Neural cell (in vitro differentiated cells): Measurements from ENCODE around the gene PPP2R2B. TPM values are rescaled to one million over a fixed set of nuclear protein-coding genes. Genes with fewer than 3 reads are reported as not detected.

ENCODE experiments used
- H2AFZ ChIP-seq: fragments of 200-600, 300-800 bp; sonication (generic), shearing (Covaris generic); 2 replicates; pipeline ENCODE4 v1.6.0; 2014; ENCODE audit warnings: low read depth, mild to moderate bottlenecking, antibody characterized with exemption, low read length, moderate library complexity
- H3F3A ChIP-seq: fragments of 200-600 bp; shearing (Covaris generic); 2 replicates; pipeline ENCODE4 v1.6.1; 2016; ENCODE audit warnings: mild to moderate bottlenecking, moderate library complexity, mixed read lengths, antibody characterized with exemption, low read length; ENCODE audit not compliant: insufficient read depth, poor library complexity, severe bottlenecking
- H3K27ac ChIP-seq: fragments of 200-600, 300-800 bp; sonication (generic), shearing (Covaris generic); 2 replicates; pipeline ENCODE4 v1.5.1; 2014; ENCODE audit warnings: mild to moderate bottlenecking, low read length, moderate library complexity
- H3K27me3 ChIP-seq: fragments of 300-800, 200-600 bp; sonication (generic), shearing (Covaris generic); 2 replicates; pipeline ENCODE4 v1.6.0; 2014; ENCODE audit warnings: mild to moderate bottlenecking, low read depth, low read length, moderate library complexity; ENCODE audit not compliant: insufficient read depth
- H3K36me3 ChIP-seq: fragments of 300-800, 200-600 bp; sonication (generic), shearing (Covaris generic); 2 replicates; pipeline ENCODE4 v1.5.1; 2014; ENCODE audit warnings: mild to moderate bottlenecking, antibody characterized with exemption, low read length, moderate library complexity; ENCODE audit not compliant: insufficient read depth
- H3K4me2 ChIP-seq: fragments of 300-800, 200-600 bp; sonication (generic), shearing (Covaris generic); 2 replicates; pipeline ENCODE4 v1.6.0; 2014; ENCODE audit warnings: mild to moderate bottlenecking, low read length
- H3K4me3 ChIP-seq: fragments of 300-800, 200-600 bp; sonication (generic), shearing (Covaris generic); 2 replicates; pipeline ENCODE4 v1.5.1; 2014; ENCODE audit warnings: mild to moderate bottlenecking, low read length, moderate library complexity
- H3K79me2 ChIP-seq: fragments of 200-600 bp; shearing (Covaris generic); replicated peaks from 2 replicates; pipeline ENCODE4 v1.6.0; 2014; ENCODE audit warnings: mild to moderate bottlenecking, low read length, moderate library complexity; ENCODE audit not compliant: insufficient read depth
- H3K9ac ChIP-seq: fragments of 300-800, 200-600 bp; sonication (generic), shearing (Covaris generic); 2 replicates; pipeline ENCODE4 v1.6.1; 2016; ENCODE audit warnings: mild to moderate bottlenecking, low read length, mixed read lengths
- H3K9me2 ChIP-seq: fragments of 200-600 bp; shearing (Covaris generic); 2 replicates; pipeline ENCODE4 v1.6.1; 2016; ENCODE audit warnings: mild to moderate bottlenecking, low read length, mixed read lengths; ENCODE audit not compliant: insufficient read depth
- H3K9me3 ChIP-seq: fragments of 200-600, 300-800 bp; sonication (generic), shearing (Covaris generic); 2 replicates; pipeline ENCODE4 v1.6.1; 2016; ENCODE audit warnings: mild to moderate bottlenecking, mixed run types, low read length, moderate library complexity, mixed read lengths
- H4K20me1 ChIP-seq: fragments of 200-600 bp; shearing (Covaris generic); 2 replicates; pipeline ENCODE4 v1.6.1; 2016; ENCODE audit warnings: mild to moderate bottlenecking, mixed run types; ENCODE audit not compliant: insufficient read depth
- EP300 ChIP-seq: fragments of 450-650 bp; conservative IDR thresholded peaks from 2 replicates; pipeline ENCODE4 v1.6.1; 2014; ENCODE audit warnings: antibody characterized with exemption, mild to moderate bottlenecking, moderate library complexity; ENCODE audit not compliant: poor library complexity, severe bottlenecking
- EZH2 ChIP-seq: fragments of 200-600, 300-800 bp; shearing (Covaris generic), sonication (generic); IDR thresholded peaks from 2 replicates; pipeline ENCODE4 v1.6.1; 2014; ENCODE audit warnings: antibody characterized with exemption, low read length, borderline replicate concordance, mild to moderate bottlenecking; ENCODE audit not compliant: insufficient read depth, poor library complexity, severe bottlenecking
- MXI1 ChIP-seq: fragments of 450-650 bp; conservative IDR thresholded peaks from 2 replicates; pipeline ENCODE4 v1.6.1; 2014; ENCODE audit warnings: antibody characterized with exemption, mild to moderate bottlenecking; ENCODE audit not compliant: poor library complexity, severe bottlenecking
- POLR2AphosphoS5 ChIP-seq: IDR thresholded peaks from 2 replicates; pipeline ENCODE4 v1.6.1; 2012
- RAD21 ChIP-seq: fragments of 450-650 bp; conservative IDR thresholded peaks from 2 replicates; pipeline ENCODE4 v1.6.1; 2014; ENCODE audit warnings: antibody characterized with exemption, mild to moderate bottlenecking, moderate library complexity
- REST ChIP-seq: IDR thresholded peaks from 2 replicates; pipeline ENCODE4 v1.6.1; 2012; ENCODE audit warnings: borderline replicate concordance
- SMC3 ChIP-seq: fragments of 450-650 bp; conservative IDR thresholded peaks from 2 replicates; pipeline ENCODE4 v1.6.1; 2014; ENCODE audit warnings: antibody characterized with exemption, mild to moderate bottlenecking, moderate library complexity; ENCODE audit not compliant: poor library complexity
- TAF1 ChIP-seq: IDR thresholded peaks from 2 replicates; pipeline ENCODE4 v1.6.1; 2012; ENCODE audit warnings: low read depth
- polyA plus RNA-seq: library from polyadenylated mRNA; depleted of rRNA; stranded (reverse); fragments of >200 nt; gene quantifications from 2 replicates; pipeline ENCODE4 v1.2.3, GENCODE V29; 2014
- TF ChIP-seq, protein P1 (sequence below): fragments of 450-650 bp; IDR thresholded peaks from 2 replicates; pipeline ENCODE4 v1.5.1; 2014; ENCODE audit warnings: antibody characterized with exemption, mild to moderate bottlenecking, moderate library complexity; ENCODE audit not compliant: poor library complexity, severe bottlenecking

Gene PPP2R2B
- polyA plus RNA-seq, 1 donor from 2014 or later: 250 TPM

DNA sequence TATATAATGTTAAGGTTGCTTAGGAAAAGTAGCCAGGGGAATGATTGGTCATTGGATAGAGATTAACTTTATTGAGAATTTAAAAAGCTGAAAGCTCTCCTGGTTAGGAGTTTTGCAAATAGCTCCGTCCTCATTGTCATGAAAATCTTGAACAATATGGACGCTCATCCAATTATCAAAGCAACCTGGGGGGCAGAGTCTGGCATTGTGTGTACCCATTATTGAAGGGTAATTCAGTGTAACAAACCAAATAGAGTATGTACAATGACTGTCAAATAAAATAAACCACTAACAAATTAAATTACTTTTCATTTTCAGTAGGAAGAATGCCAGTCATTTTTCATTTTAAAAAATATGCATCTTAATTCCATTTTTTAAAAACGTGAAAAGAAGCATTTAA lies 218.6 kb downstream of the PPP2R2B start:
- no peak for TF ChIP-seq REST
- Histone ChIP-seq H2AFZ (no peak overlapping the region), H3K9me2 (no peaks in the 10 kb centered on the region), H3K4me2 (no peak overlapping the region), H3K36me3 (no peaks in the 10 kb centered on the region), H3K9me3 (no peaks in the 10 kb centered on the region), H3K27me3 (no peaks in the 10 kb centered on the region), H4K20me1 (no peaks in the 10 kb centered on the region), H3K27ac (no peak overlapping the region), H3K79me2 (no peaks in the 10 kb centered on the region), H3K9ac (no peak overlapping the region), H3F3A (no peaks in the 10 kb centered on the region), H3K4me3 (no peak overlapping the region)

DNA sequence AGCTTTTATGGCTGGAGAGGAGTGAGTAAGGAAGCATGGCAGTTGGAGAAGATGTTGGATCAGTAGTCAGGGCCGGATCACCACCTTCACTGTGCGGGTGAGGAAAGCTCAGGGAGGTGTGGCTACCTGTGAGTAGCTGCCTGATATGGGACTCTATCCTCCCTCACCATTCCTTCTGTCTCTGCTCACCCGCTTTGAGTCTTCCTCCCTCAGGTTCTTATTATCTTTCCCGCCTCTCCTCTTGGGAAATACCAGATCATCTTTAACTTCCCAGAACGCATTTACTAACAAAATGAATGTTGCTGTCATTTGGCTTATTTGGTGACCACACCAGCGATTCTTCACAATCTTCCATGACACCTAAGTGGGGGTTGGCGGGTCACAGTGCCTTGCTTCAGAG lies 221.9 kb downstream of the PPP2R2B start:
- Histone ChIP-seq H3F3A (no peaks in the 10 kb centered on the region), H3K36me3 (no peaks in the 10 kb centered on the region), H3K4me2 (no peak overlapping the region), H3K9ac (no peak overlapping the region), H2AFZ (no peak overlapping the region), H3K9me3 (no peaks in the 10 kb centered on the region), H3K79me2 (no peaks in the 10 kb centered on the region), H3K27me3 (no peaks in the 10 kb centered on the region), H4K20me1 (no peaks in the 10 kb centered on the region), H3K9me2 (no peaks in the 10 kb centered on the region), H3K27ac (no peak overlapping the region), H3K4me3 (no peak overlapping the region)
- no peak for TF ChIP-seq MXI1
- TF ChIP-seq EP300: no peak
- TF ChIP-seq POLR2AphosphoS5: peak; percentile 8
- TF ChIP-seq SMC3: no peak

- Histone ChIP-seq H4K20me1 (no peaks in the 10 kb centered on the region), H3K27ac (no peak overlapping the region), H3K4me3 (no peak overlapping the region), H3K4me2 (no peak overlapping the region), H3K79me2 (no peaks in the 10 kb centered on the region), H3K9me3 (no peaks in the 10 kb centered on the region), H3K9ac (no peak overlapping the region), H3F3A (no peaks in the 10 kb centered on the region), H2AFZ (no peak overlapping the region), H3K36me3 (peaks cover 5% of the 10 kb centered on the region), H3K27me3 (no peaks in the 10 kb centered on the region), H3K9me2 (no peaks in the 10 kb centered on the region)
- TF ChIP-seq TAF1 (no peak), MXI1 (no peak), RAD21 (no peak), POLR2AphosphoS5 (no peak), REST (no peak), SMC3 (no peak), EP300 (no peak), EZH2 (no peak)
- TF ChIP-seq, protein P1, sequence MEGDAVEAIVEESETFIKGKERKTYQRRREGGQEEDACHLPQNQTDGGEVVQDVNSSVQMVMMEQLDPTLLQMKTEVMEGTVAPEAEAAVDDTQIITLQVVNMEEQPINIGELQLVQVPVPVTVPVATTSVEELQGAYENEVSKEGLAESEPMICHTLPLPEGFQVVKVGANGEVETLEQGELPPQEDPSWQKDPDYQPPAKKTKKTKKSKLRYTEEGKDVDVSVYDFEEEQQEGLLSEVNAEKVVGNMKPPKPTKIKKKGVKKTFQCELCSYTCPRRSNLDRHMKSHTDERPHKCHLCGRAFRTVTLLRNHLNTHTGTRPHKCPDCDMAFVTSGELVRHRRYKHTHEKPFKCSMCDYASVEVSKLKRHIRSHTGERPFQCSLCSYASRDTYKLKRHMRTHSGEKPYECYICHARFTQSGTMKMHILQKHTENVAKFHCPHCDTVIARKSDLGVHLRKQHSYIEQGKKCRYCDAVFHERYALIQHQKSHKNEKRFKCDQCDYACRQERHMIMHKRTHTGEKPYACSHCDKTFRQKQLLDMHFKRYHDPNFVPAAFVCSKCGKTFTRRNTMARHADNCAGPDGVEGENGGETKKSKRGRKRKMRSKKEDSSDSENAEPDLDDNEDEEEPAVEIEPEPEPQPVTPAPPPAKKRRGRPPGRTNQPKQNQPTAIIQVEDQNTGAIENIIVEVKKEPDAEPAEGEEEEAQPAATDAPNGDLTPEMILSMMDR: no peak
These were observed 225.0 kb downstream of the PPP2R2B start for GRCh38 chr5:146653560-146653959.
